MG63 (cell line): Measurements from ENCODE around the gene LGALSL. TPM values are rescaled to one million over a fixed set of nuclear protein-coding genes. Genes with fewer than 3 reads are reported as not detected.

Source experiments
- DNase-seq: peaks from one replicate; pipeline ENCODE4 v3.0.0-alpha.2; 2020
- H3K27me3 ChIP-seq: fragments of 250-450 bp; sonication (Bioruptor Pico); 2 replicates; pipeline ENCODE4 v1.5.1; 2020; ENCODE audit warnings: mild to moderate bottlenecking, moderate library complexity
- H3K36me3 ChIP-seq: fragments of 250-450 bp; sonication (Bioruptor Pico); 2 replicates; pipeline ENCODE4 v1.5.1; 2020; ENCODE audit warnings: mild to moderate bottlenecking, moderate library complexity
- H3K4me3 ChIP-seq: fragments of 250-450 bp; sonication (Bioruptor Pico); 2 replicates; pipeline ENCODE4 v1.5.1; 2020; ENCODE audit warnings: mild to moderate bottlenecking, moderate library complexity
- H3K9me3 ChIP-seq: fragments of 250-450 bp; sonication (Bioruptor Pico); 2 replicates; pipeline ENCODE4 v1.5.1; 2020; ENCODE audit warnings: mild to moderate bottlenecking, moderate library complexity
- total RNA-seq: library from RNA; depleted of rRNA; stranded (reverse); fragments of >200 nt; shearing (Covaris generic); gene quantifications from 2 replicates; pipeline ENCODE4 v1.2.3, GENCODE V29; 2014; ENCODE audit warnings: low replicate concordance; rRNA removed

LGALSL gene
- total RNA-seq, 1 experiment from 2014 or later, result 4.5 TPM

- Histone ChIP-seq H3K4me3 (no peak overlapping the region), H3K27me3 (peaks cover 7% of the 10 kb centered on the region), H3K9me3 (no peaks in the 10 kb centered on the region), H3K36me3 (no peaks in the 10 kb centered on the region)
- no peak for DNase-seq
Measured at GRCh38 chr2:64501946-64502345, 48.0 kb downstream of the LGALSL start.

DNA sequence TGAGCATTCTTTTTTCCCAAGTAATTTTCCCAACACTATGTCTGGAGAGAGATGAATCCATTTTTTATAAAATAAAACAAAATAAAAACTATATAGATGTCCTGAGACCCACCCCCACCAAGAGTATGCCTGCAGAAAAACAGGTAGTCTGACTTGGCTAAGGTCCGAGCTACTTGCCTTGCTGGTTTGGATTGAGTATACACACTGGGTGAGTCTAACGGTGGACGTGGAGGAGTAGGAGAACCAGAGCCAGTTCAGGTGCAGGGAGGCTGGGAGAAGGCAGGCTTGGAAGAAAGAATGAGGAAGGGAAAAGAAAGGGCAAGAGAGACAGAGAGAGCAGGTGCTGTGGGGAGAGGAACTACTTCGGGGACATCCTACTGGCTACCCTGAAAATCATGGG lies 48.9 kb downstream of the LGALSL start:
- Histone ChIP-seq H3K27me3 (peaks cover 7% of the 10 kb centered on the region), H3K4me3 (no peak overlapping the region), H3K36me3 (no peaks in the 10 kb centered on the region), H3K9me3 (no peaks in the 10 kb centered on the region)
- no peak for DNase-seq

DNA sequence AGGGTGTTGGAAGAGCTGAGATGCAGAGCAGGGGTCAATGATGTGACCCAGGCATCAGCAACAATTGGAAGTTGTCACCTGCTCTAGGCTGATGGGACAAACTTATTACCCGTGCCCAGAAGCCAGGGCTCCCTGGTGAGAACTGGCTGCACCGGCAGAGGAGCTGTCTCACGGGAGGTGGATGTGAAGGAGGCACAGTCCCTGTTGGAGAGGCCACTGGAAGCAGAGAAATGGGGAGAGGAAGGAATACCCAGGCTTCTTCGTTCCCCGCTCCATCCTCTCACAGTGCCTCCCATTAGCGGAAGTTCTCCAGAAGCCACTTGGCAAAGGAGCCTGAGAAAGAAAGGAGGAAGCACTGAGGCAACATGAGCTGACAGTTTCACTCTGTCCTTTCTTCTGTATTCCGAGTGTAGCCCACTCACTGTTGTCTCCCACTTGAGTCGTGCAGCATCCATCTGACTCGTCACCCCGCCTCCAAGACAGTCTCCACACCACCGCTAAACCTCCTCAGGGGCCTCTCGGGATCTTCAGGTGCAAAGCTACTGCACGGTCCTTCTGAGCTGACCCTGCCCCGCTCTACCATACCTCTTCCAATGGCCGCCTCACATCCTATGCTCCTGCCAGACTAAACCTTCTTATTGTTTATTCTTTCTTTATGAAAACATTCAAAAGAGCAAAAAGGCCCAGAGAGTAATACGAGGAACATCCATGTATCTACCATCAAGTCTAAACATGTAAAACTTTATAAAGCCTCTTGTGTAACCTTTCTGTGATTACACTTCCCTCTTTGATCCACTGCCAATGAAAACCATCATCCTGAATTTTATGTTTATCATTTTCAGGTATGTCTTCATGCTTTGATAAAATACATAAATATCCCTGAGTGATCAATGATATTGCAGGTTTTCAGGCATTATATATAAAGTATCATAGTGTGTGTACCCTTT lies 51.1 kb downstream of the LGALSL start:
- H3K4me3 ChIP-seq, result no peak overlapping the region
- no peaks in the 10 kb centered on the region for H3K36me3 ChIP-seq
- peaks cover 3% of the 10 kb centered on the region for H3K27me3 ChIP-seq
- DNase-seq, result no peak
- no peaks in the 10 kb centered on the region for H3K9me3 ChIP-seq

GRCh38 chr2:64506686-64507085 lies 52.7 kb downstream of the LGALSL start:
- Histone ChIP-seq H3K27me3 (peaks cover 3% of the 10 kb centered on the region), H3K36me3 (no peaks in the 10 kb centered on the region), H3K9me3 (no peaks in the 10 kb centered on the region), H3K4me3 (no peak overlapping the region)
- no peak for DNase-seq

Other genes starting within 250 kb of the LGALSL start
- gene AFTPH, start 70.2 kb downstream of the LGALSL start, total RNA-seq, result 16.0 and 18.5 TPM in 2 replicates
- gene SERTAD2, start 199.8 kb downstream of the LGALSL start, total RNA-seq, result 9.4 and 11.6 TPM in 2 replicates